Left lung (tissue), 10 donors: ENCODE results near the gene AIFM1. TPM values are rescaled to one million over a fixed set of nuclear protein-coding genes. Genes with fewer than 3 reads are reported as not detected.
A peak's percentile ranks its signal among the peaks of the same experiment; 100 is the strongest.

Experiments used
- ATAC-seq: fragments of 200-7000 bp; cut with Tn5 transposase; one replicate; pipeline ENCODE4 v1.9.1; 2020; ENCODE audit warnings: moderate library complexity
- DNase-seq, 4 donors: peaks; one replicate each; pipeline ENCODE4 v3.0.0-alpha.2; 2013 to 2020
- H3K27ac ChIP-seq, 2 donors: fragments of 200-600 bp; sonication (generic) in 1 of 2; one replicate each; pipeline versions ENCODE4 v1.5.0 to v1.8.0; 2020 to 2021
- H3K27me3 ChIP-seq, 2 donors: fragments of 200-600 bp; sonication (generic) in 1 of 2; one replicate each; pipeline versions ENCODE4 v1.5.0 to v1.8.0; 2020 to 2021
- H3K36me3 ChIP-seq, 2 donors: fragments of 200-600 bp; sonication (generic) in 1 of 2; one replicate each; pipeline versions ENCODE4 v1.5.0 to v1.8.0; 2020 to 2021
- H3K4me1 ChIP-seq, 2 donors: fragments of 200-600 bp; one replicate each; pipeline ENCODE4 v1.8.0; 2021
- H3K4me3 ChIP-seq, 2 donors: fragments of 200-600 bp; sonication (generic) in 1 of 2; one replicate each; pipeline versions ENCODE4 v1.5.0 to v1.8.0; 2020 to 2021; ENCODE audit warnings: mild to moderate bottlenecking in 1 of 2
- H3K9me3 ChIP-seq, 2 donors: fragments of 200-600 bp; sonication (generic) in 1 of 2; one replicate each; pipeline versions ENCODE4 v1.5.0 to v1.8.0; 2020 to 2021
- CTCF ChIP-seq, 2 donors: fragments of 200-600 bp; sonication (generic) in 1 of 2; IDR thresholded peaks; one replicate each; pipeline versions ENCODE4 v1.5.0 to v1.8.0; 2021; ENCODE audit warnings: antibody characterized with exemption in 2 of 2
- intact Hi-C, 2 donors: fragments of 100-400 bp; cut with DNase I; formaldehyde crosslinking; loops; one replicate each; pipeline versions ENCODE4 v1.11.2 to v1.14.2; 2022
- polyA plus RNA-seq, 6 donors: library from polyadenylated mRNA; unstranded; fragments of 120-200 nt; gene quantifications; one replicate each; pipeline ENCODE4 v1.2.1, GENCODE V29; 2013; ENCODE audit not compliant: insufficient read length in 6 of 6
- total RNA-seq, 2 donors: library from RNA; stranded (reverse); fragmentation: NEBNext Ultra II Directional; extraction: Animal tissue kit (Norgen Biotek cat#: 25700); gene quantifications; one replicate each; pipeline ENCODE4 v1.2.1, GENCODE V29; 2021
- donor health status: DM: no; HTN: yes; CAD: no.
- donor health status: DM: no; HTN: no; CAD: no.

The AIFM1 gene
- total and polyA plus RNA-seq, 8 donors = 27.2 to 34.9 (median 30.7) TPM

- Histone ChIP-seq H3K27me3 (no peaks in the 10 kb centered on the region), H3K4me3 (no peak overlapping the region), H3K4me1 (no peaks in the 10 kb centered on the region), H3K36me3 (peaks cover 0 to 54% of the 10 kb centered on the region in 2 donors), H3K9me3 (no peaks in the 10 kb centered on the region), H3K27ac (no peak overlapping the region)
- ATAC-seq (peak; percentile 79), DNase-seq (no peak)
- no peak for TF ChIP-seq CTCF (IDR thresholded peaks at IDR 0.05)
- intact Hi-C loops = no loop called here
Measured at GRCh38 chrX:130139474-130140201, 26.0 kb downstream of the AIFM1 start.

GRCh38 chrX:130136961-130137360 is 28.7 kb downstream of the AIFM1 start:
- ATAC-seq = no peak
- peaks cover 0 to 52% of the 10 kb centered on the region in 2 donors for H3K36me3 ChIP-seq
- no peaks in the 10 kb centered on the region for H3K4me1 ChIP-seq
- no peak for DNase-seq
- no peak for TF ChIP-seq CTCF (IDR thresholded peaks at IDR 0.05)
- H3K4me3 ChIP-seq = no peak overlapping the region
- intact Hi-C loops = no loop called here
- no peaks in the 10 kb centered on the region for H3K27me3 ChIP-seq
- H3K9me3 ChIP-seq = no peaks in the 10 kb centered on the region
- H3K27ac ChIP-seq = no peak overlapping the region

- Histone ChIP-seq H3K27me3 (no peaks in the 10 kb centered on the region), H3K27ac (no peak overlapping the region), H3K36me3 (peaks cover 0 to 55% of the 10 kb centered on the region in 2 donors), H3K9me3 (no peaks in the 10 kb centered on the region), H3K4me3 (no peak overlapping the region), H3K4me1 (no peaks in the 10 kb centered on the region)
- DNase-seq (no peak), ATAC-seq (no peak)
- intact Hi-C loops = no loop called here
- no peak for TF ChIP-seq CTCF (IDR thresholded peaks at IDR 0.05)
Measured at GRCh38 chrX:130136496-130136895, 29.1 kb downstream of the AIFM1 start.

- Histone ChIP-seq H3K9me3 (no peaks in the 10 kb centered on the region), H3K4me1 (no peaks in the 10 kb centered on the region), H3K27me3 (no peaks in the 10 kb centered on the region), H3K27ac (no peak overlapping the region), H3K36me3 (peaks cover 0 to 60% of the 10 kb centered on the region in 2 donors), H3K4me3 (no peak overlapping the region)
- ATAC-seq (no peak), DNase-seq (no peak)
- no peak for TF ChIP-seq CTCF (IDR thresholded peaks at IDR 0.05)
- intact Hi-C loops = no loop called here
Measured at GRCh38 chrX:130130990-130131389, 34.7 kb downstream of the AIFM1 start.

GRCh38 chrX:130125091-130125874 is 40.4 kb downstream of the AIFM1 start:
- ATAC-seq (no peak), DNase-seq (no peak)
- Histone ChIP-seq H3K36me3 (peaks cover 0 to 24% of the 10 kb centered on the region in 2 donors), H3K27ac (peak overlapping the region in 1 of 2 donors; percentile 18), H3K4me3 (no peak overlapping the region), H3K27me3 (no peaks in the 10 kb centered on the region), H3K4me1 (peaks cover 0 to 7% of the 10 kb centered on the region in 2 donors), H3K9me3 (no peaks in the 10 kb centered on the region)
- TF ChIP-seq CTCF (IDR thresholded peaks at IDR 0.05) = no peak
- intact Hi-C loops = no loop called here
